ENCODE data around the gene SHISA4. TPM values are rescaled to one million over a fixed set of nuclear protein-coding genes. Genes with fewer than 3 reads are reported as not detected.
"Not testable (repeated sequence)": the region's sequence is repeated elsewhere in the genome, so short reads cannot be mapped to it uniquely, and the experiment has no call there.

The SHISA4 gene, protein sequence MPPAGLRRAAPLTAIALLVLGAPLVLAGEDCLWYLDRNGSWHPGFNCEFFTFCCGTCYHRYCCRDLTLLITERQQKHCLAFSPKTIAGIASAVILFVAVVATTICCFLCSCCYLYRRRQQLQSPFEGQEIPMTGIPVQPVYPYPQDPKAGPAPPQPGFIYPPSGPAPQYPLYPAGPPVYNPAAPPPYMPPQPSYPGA
- total RNA-seq, result 10 to 100 TPM; 47.5 to 49.0 TPM
- long read RNA-seq, transcript SHISA4-201 (5 exons, 1,341 nt), result major isoform, 12 of 16 reads
- long read RNA-seq, partial matches to known transcripts, result 3 of 16 reads
- long read RNA-seq, other reads (novel, unspliced or antisense), result 0 of 16 reads

DNA sequence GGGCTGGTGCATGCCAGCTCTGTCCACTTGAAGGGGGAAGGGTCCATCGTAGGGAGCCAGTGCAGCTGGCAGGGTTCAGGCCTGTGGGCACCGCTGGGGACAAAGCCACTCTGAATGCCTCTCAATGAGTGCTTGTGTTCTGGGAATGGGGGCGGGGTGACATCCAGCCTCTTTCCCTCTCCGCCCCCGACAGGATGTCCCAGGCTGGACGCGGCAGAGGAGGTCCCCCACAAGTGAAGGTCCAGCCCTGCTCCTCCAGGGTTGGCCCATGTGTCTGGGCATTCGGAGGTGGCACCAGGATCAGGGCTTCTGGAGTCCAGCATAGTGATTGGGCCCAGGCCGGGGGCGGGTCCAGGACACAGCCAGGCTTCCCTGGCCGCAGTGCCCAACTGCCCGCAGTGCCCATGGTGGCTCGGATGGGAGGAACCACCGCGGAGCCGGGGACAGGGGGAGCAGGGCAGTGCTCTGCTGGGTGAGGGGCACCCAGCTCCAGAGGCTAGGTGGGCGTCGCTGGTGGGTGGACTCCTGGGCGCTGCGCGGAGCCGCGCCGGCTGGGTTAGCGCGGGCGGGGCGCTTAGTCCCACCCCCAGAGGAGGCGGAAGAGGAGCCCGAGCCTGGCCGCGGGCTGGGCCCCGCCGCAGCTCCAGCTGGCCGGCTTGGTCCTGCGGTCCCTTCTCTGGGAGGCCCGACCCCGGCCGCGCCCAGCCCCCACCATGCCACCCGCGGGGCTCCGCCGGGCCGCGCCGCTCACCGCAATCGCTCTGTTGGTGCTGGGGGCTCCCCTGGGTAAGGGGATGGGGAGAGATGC, at the start of gene SHISA4:
SHISA4 (plus strand) TSS at position 617 of the 808 bp plus-strand sequence; CDS start at position 714, 97 bp downstream.
- ATAC-seq (peak; percentile 82 to 90), DNase-seq (peak; percentile 88)
- intact Hi-C loops (cut with DNase I), result no loop called here

DNA sequence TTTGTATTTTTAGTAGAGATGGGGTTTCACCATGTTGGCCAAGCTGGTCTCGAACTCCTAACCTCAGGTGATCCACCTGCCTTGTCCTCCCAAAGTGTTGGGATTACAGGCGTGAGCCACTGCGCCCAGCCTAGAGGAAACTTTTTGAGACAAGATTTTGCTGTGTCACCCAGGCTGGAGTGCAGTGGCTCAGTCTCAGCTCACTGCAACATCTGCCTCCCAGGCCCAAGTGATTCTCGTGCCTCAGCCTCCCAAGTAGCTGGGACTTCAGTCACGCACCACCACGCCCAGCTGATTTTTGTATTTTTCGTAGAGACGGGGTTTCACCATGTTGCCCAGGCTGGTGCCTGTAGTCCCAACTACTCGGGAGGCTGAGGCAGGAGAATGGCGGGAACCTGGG, 49.6 kb upstream of the SHISA4 start:
- intact Hi-C loops (cut with DNase I); DNase-seq; ATAC-seq: not testable (repeated sequence)

DNA sequence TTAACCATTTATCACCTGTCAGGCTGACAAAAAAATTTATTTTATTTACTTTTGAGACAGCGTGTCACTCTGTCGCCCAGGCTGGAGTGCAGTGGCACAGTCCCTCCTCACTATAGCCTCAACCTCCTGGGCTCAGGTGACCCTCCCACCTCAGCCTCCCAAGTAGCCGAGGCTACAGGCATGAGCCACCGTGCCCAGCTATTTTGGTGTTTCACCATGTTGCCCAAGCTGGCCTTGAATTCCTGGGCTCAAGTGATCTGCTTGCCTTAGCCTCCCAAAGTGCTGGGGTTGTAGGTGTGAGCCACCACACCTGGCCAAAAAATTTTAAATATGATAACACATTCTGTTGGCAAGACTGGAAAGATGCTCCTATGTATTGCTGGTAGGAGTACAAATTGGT, 48.6 kb upstream of the SHISA4 start:
- intact Hi-C loops (cut with DNase I), result no loop called here
- DNase-seq, result no peak
- ATAC-seq, result no peak

DNA sequence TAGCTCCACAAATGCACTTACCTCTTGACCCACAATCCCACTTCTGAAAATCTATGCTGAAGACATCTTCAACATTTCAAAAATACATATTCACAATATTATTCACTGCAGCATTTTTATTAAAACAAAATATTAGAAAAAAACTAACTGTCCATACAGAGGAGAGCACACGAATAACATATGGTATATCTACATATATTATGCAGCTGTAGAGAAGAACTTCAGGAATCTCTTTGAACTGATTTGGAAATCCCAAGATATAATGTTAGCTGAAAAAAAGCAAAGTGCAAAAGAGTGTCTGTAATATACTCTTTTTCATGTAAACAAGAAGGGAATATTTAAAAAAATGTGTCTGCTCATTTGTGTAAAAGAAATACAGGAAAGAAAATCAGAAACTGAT, 48.2 kb upstream of the SHISA4 start:
- DNase-seq (no peak), ATAC-seq (no peak)
- intact Hi-C loops (cut with DNase I), result no loop called here

DNA sequence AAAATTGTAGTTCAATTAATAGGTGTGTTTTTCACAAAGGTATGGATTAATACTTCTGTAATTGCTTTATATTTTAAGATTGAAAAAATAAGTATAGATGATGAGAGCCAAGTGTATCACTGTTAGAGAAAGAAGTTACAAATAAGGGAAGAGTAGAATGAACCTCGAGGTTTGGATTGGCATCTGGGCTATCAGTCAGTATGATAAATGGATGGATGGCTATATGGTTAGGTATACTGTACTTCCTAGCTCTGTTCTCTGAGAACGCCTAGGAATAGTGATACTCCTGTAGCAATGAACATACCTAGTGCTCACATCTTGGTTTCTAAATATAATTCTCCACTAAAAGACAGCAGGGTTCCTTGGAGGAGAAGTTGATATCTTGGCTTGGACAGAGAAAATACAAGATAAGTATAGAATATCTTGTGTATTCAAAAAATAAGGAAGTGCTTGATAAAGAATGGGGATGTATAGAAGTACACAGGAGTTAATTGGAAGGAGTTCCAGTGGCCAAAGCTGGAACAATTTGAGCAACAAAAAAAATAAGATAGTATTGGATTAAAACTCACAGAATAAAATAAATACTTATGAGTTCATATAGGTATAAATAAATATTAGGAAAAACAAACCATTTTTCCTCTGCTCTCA, 47.3 kb upstream of the SHISA4 start:
- no peak for DNase-seq
- no peak for ATAC-seq
- intact Hi-C loops (cut with DNase I), result no loop called here

DNA sequence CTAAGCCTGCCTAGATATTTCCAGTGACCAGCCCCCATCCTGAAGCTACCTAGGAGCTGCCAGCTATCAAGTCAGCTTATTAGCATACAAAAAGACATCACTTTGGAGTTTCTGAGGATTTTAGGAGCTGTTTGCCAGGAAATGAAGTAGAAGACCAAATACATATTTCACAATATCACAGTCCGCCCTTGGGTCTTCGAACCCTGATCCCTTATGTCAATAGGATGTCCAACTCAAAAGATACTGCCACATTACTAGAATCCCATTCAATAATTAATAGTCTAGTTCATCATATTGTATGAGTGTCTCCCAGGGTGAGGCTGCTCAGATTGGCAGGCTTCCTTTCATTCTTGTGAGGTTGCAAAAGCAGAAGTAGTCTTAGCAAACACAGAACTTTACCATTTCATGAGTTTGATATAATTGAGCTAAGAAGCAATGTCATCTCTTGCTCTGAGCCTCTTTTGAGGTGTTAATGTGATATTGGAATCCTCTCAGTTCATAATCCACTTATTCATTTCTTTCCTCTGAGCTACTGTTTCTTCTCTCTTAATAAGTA, 46.1 kb upstream of the SHISA4 start:
- DNase-seq, result no peak
- intact Hi-C loops (cut with DNase I), result no loop called here
- no peak for ATAC-seq

DNA sequence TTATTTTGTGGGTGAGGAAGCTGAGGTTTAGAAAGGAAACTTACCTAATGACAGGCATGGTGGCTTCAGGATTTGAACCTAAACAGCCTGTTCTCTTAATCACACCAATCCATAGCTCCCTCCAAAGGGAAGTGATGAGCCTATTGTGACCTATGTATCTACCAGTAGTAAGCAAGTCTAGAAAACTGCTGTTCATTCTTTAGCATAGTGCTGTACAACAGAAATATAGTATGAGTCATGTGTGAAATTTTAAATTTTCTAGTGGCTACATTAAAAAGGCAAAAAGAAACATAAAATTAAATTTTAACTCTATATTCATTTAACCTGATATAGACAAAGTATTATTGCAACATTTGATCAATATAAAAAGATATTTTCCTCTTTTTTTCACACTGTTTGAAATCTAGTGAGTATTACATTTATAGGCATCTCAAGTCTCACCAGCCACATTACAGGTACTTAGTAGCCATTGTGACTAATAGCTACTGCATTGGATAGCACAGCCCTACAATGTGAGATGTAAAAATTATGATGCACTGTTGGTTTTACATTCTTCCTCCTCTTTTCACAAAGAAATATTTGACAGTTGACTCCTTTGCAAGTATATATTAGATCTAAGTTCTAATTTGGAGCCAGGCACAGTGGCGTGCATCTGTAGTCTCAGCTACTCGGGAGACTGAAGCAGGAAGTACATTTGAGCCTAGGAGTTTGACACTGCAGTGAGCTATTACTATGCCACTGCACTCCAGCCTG, 43.2 kb upstream of the SHISA4 start:
- ATAC-seq (no peak), DNase-seq (no peak)
- intact Hi-C loops (cut with DNase I), result no loop called here

DNA sequence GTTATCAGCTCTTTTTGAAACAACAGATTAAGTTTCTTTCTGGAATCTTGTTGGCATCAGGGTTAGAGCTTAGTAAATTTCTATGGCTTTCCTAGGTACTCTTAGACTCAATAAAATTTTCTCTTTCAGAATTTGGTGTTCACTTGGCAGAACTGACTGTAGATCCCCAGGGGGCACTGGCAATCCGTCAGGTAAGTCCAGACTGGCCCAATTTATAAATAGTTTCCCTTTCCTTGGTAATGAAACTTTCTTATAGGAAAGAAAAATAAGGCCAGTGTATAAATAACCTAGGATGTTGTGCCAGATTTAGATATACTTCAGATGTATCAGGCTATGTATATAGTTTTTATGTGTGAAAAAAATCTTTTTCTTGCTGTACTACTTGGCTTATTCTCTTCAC, 41.5 kb upstream of the SHISA4 start:
- ATAC-seq, result no peak
- intact Hi-C loops (cut with DNase I), result no loop called here
- no peak for DNase-seq

DNA sequence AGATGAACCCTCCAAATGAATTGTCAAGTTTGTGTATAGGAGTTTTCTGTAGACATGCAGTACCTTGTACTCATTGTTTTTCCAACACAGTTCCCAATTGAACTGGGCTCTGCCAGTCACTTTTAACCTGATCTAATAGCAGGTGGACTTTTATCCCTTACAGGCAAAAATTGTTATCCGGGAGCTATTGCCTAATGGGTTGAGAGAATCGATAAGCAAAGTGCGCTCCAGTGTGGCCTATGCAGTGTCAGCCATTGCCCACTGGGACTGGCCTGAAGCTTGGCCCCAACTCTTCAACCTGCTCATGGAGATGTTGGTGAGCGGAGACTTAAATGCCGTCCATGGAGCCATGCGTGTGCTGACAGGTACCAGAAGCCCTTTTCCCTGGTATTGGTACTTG, 40.5 kb upstream of the SHISA4 start:
- ATAC-seq, result no peak

DNA sequence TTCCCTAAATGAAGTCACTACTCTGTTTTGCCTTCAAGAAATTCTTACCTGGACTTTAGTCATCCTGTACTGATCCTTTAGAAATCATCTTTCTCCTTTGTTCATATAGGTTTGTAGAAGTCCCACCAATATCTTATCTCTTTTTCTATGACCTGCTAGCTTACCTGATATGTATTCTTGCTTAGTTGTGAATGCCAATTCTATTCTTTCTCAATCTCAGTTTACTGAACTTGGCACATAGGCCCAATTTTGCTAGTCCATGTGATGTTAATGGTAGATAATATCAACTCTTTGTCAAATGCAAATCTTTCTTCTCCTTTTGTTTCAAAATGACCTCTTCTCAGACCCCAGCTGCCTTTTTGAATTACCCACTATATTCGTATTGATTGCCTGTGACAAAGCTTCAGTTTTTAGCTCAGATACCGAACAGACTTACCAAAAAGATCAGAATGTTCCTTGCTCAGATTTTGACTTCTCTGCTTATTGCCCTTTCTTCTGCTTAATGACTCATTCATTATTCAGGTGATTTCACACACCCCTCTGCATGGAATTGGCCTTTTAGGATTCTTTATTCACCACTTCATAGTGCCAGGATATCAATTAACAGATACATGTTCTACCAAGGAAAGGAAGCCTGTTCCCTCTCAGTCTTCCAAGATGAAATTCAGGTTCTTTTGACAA, 39.2 kb upstream of the SHISA4 start:
- intact Hi-C loops (cut with DNase I), result no loop called here
- ATAC-seq (no peak), DNase-seq (no peak)

More for the DNA sequence above, 40.5 kb upstream of the SHISA4 start:
- intact Hi-C loops (cut with DNase I), result no loop called here
- DNase-seq, result no peak

DNA sequence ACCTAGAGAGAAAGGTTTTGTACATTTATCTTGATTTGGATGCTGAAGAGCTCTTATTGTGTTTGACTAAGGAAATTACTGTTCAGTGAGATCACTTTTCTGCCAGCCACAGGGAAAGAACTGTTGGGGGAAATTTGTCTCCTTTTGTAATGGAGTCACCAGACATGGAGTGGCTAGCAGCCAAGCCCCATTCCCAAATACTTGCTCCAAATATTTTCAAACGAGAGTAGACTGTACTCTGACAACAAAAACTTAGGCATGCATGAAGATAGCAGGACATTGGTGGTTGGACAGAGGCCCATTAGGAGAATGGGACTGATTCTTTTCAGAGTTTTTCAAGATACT, 38.7 kb upstream of the SHISA4 start:
- DNase-seq (peak; percentile 46), ATAC-seq (peak; percentile 34 to 65)
- intact Hi-C loops (cut with DNase I), result no loop called here

DNA sequence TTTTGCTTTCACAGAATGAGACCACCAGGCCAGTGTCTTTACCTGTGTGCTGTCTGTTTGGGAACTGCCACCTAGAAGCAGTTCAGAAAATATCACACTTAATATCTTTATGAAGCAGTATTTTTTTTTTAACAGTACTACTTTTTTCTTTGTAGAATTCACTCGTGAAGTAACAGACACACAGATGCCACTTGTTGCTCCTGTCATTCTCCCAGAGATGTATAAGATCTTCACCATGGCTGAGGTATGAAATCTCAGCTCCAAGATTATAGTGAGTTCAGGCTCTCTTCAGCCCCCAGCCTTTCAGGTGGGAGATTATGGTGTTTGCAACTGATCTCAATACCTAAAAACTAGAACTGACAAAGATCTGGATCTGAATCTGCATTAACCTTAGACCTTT, 36.7 kb upstream of the SHISA4 start:
- intact Hi-C loops (cut with DNase I), result no loop called here
- ATAC-seq (no peak), DNase-seq (no peak)

DNA sequence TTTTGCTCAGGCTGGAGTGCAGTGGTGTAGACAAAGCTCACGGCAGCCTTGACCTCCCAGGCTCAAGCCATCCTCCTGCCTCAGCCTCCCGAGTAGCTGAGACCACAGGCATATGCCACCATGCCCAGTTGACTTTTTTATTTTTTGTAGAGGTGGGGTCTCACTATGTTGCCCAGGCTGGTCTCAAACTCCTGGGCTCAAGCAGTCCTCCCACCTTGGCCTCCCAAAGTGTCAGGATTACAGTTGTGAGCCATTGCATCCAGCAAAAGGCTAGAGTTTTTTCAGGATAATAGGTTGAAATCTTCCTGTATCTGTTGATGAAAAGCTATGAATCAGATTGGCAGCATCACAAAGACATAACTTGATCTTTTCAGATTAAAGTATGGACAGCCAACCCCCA, 32.0 kb upstream of the SHISA4 start:
- intact Hi-C loops (cut with DNase I); ATAC-seq; DNase-seq: not testable (repeated sequence)

DNA sequence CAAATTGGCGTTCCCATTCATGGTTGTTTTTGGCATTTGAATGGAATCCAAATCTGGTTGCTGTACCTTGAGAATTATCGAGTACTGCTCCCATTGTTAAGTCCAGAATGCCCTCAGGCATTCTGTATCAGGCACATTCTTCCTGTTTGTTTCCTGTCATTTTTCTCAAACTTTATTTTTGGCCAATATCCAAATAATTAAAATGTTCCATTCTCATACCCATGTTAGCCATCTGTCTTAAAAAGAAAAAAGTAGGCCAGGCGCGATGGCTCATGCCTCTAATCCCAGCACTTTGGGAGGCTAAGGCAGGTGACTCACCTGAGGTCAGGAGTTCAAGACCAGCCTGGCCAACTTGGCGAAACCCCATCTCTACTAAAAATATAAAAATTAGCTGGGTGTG, 29.3 kb upstream of the SHISA4 start:
- DNase-seq, result no peak
- intact Hi-C loops (cut with DNase I), result no loop called here

DNA sequence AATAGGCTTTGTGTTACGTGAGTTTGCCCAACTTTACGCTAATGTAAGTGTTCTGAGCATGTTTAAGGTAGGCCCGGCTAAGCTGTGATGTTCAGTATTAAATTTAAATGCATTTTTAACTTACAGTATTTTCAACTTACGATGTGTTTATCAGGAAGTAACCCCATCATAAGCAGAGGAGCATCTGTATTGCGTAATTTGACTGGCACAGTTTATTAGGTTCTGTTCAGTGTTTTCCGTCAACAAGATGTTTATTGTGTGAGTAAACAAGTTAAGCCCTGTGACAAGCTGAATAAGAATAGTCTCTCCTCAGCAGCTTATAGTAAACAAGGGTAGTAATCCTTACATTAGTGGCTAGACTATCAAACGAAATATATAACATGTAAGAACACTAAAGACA, 27.2 kb upstream of the SHISA4 start:
- DNase-seq, result no peak
- no peak for ATAC-seq
- intact Hi-C loops (cut with DNase I), result no loop called here

More for the DNA sequence above, 29.3 kb upstream of the SHISA4 start:
- ATAC-seq, result no peak

DNA sequence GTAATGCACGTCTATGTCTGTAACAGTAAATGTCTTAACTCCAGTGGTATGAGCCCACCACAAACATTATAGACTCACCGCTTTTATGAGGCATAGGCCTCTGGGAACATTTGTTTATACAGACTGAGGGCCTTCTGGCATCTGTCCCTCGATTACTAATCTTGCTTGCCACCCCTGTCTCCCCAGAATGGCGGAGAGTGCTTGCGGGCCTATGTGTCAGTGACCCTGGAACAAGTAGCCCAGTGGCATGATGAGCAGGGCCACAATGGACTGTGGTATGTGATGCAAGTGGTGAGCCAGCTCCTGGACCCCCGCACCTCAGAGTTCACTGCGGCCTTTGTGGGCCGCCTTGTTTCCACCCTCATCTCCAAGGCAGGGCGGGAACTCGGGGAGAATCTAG, 18.3 kb upstream of the SHISA4 start:
- no peak for ATAC-seq
- intact Hi-C loops (cut with DNase I), result no loop called here
- no peak for DNase-seq

DNA sequence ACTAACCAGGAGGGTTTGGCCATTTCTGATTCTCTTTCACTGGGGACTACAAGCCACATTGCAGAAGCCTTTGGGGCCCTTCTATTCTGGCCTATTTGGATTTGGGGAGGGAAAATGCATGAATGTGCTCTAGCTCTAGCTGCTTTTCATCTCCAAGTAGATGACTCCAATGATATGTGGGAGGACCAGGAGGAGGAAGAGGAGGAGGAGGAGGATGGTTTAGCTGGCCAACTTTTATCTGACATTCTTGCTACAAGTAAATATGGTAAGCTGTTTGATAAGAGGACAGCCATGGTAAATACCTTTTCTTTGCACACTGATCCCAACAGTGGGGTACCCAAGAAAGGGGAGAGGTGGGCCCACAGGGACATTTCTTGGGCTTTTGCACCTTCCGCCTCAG, 14.0 kb upstream of the SHISA4 start:
- intact Hi-C loops (cut with DNase I), result loop anchor here in 1 of 2 donors (5.0 kb wide), 1 partner anchor 98 kb away; no protein-coding TSS in a partner anchor
- no peak for DNase-seq
- ATAC-seq, result no peak

DNA sequence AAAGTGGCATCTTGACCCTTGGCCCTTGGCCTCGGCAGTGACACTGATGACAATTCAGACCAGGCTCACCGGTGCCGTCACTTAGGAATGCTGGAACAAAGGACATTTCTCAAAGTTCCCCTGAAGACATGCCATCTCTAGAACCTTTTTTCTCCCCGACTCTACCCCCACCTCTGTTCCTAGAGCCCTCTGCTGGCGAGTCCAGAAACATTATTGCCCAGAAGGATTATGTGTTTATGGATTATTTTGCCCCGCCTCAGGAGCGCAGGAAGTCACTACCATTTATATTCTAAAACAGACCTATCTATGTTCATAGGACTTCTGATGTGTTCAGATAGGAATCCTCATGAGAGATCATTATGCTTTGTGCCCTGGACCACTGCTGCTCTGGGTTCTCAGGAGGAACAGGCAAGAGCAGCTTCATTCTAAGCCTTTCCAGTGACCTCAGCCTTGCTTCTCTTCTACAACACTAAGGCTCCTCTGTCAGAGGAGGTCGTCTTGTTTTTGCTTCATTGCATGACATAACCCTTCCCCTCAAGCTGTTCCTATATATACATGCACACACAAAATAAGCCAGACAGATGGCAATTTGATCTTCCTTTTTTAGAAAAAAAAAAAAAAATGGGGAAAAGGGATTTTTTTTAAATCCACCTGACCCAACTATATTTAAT, 12.4 kb upstream of the SHISA4 start:
- ATAC-seq (no peak), DNase-seq (no peak)
- intact Hi-C loops (cut with DNase I), result loop anchor here in 1 of 2 donors (5.0 kb wide), 1 partner anchor 96 kb away; no protein-coding TSS in a partner anchor
